GM21529 (cell line): ENCODE measurements around the gene WWC2.
"Not testable (repeated sequence)": the region's sequence is repeated elsewhere in the genome, so short reads cannot be mapped to it uniquely, and the experiment has no call there.

Experiments used
- ATAC-seq: cut with Tn5 transposase; IDR thresholded peaks from one replicate; pipeline ENCODE4 v1.9.1; 2021; ENCODE audit not compliant: unreplicated experiment

WWC2 gene

GRCh38 chr4:183100298-183100599, 1.2 kb downstream of the WWC2 start:
- no peak for ATAC-seq

DNA sequence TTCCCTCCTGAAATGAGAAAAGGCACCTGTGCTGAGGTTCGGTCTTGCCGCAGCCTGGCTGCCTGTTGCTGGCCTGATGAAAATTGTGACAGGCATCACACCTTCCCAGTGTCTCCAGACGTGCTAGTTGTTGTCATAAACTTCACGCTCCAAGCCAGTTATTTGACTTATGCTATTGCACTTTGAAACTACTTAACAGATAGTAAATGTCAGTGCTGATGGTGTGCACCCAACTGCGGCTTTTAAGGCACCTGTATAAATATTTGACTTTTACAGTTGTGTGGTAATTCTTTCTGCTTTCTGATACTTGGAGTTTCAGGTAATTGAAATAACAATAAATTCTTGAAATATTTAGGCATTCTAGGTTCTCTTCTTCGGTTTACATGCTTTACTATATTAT, 1.8 kb downstream of the WWC2 start:
- no peak for ATAC-seq

DNA sequence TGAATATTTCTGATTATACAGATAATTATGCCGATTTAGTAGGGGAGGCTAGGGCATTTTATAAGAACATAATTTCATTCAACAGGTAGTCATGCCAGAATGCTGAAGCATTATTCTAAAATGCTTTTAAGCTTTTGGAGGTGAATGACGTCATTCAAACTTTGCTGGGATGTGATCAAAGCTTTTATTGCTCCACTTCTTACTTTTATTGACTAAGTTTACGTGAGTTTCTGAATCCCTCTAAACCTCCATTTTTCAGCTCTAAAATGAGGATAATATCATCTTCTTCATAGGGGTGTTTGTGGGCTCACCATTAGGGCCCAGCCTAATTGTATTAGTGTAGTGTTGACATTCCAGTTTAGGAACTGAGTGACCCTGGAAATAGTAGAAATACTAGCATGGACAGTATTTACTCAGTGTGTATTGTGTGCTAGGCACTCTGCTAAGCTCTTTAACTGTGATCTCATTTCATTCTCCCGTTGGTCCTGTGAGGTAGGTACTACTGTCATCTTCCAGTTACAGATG, 3.0 kb downstream of the WWC2 start:
- ATAC-seq = no peak

DNA sequence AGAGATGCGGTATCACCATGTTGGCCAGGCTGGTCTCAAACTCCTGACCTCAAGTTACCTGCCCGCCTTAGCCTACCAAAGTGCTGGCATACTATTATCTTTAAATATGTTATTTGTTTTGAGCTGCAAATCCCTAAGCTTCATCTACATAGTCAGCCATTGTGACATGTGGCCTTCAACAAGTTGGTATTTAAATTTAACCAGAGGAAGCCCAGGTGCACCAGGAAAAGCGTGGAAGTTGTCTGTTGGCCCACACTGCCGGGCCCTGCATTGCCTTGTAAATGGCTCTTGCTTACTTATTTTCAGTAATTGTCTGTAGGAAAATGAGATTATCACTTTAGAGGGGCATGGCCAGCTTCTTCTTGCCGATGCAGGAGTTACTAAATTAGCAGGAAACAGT, 6.0 kb downstream of the WWC2 start:
- no peak for ATAC-seq

GRCh38 chr4:183106839-183107238, 7.8 kb downstream of the WWC2 start:
- ATAC-seq = no peak

GRCh38 chr4:183107891-183108459, 8.9 kb downstream of the WWC2 start:
- ATAC-seq = no peak

DNA sequence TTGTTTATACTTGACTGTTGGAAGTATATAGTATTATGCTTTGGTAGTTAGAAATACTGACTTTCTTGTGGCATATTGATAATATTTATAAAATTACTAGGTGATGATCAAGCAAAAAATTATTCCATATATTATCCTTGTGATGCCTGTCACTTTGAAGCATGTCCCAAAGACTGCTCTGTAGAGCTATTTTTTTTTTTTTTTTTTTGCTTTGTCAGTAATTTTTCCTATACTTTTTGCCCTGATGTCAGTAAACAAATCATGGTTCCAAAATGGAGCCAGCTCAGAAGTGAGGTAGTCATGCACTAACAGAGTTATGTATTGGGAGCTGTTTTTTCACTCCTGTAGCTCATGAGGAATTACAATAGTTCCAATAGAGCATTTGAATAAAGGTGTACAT, 11.2 kb downstream of the WWC2 start:
- no peak for ATAC-seq

DNA sequence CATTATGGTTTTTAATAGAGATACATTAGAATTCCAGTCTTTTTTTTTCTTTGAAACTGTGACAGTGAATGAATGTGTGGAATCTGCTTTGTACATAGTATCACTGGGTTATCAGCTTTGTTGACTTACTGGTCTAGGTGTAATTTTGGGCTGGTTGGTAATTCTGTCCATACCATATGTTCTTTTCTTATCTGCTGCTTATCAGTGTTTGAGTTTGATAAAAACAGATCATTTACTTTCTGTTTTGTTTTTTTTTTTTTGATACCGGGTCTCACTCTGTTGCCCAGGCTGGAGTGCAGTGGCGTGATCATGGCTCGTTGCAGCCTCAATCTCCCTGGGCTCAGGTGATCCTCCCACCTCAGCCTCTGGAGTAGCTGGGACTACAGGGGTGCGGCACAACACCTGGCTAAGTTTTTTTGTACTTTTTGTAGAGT, 12.4 kb downstream of the WWC2 start:
- ATAC-seq = no peak

DNA sequence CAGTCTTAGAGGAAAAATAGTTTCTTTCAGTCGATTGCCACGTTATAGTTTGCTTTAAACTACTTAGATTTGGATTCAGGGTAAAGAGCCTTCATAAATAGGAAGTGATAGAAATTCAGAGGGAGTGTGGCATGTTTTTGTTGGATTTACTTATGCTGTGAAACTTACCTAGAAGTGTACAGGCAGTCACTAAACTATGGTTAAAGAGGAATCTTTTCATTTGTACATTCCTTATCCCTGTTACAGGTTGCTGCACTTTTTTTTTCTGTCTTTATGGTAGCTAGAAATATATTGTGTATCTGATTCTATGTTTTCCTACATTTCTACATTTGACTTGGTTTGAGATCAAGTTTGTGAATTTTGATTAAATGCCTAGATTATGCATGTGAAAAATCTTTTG, 19.1 kb downstream of the WWC2 start:
- ATAC-seq = no peak

DNA sequence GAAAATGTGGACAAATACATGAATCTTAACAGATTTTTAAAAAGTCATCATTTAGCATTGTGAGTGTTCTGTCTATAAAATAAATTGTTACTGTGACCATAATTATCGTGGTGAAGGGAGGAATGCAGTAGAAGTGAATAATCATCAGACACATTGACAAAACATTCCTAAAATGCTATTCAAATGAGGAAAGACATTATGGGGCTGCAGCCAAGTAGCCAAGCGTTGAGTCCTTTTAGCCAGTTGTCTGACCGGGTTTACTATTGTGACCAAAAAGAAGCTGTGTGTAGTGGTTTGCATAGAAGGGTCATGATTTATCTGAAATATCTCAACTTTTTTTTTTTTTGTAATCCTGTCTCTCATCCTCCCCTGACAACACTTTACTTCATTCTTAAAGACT, 19.5 kb downstream of the WWC2 start:
- ATAC-seq = no peak

GRCh38 chr4:183121660-183122059, 22.6 kb downstream of the WWC2 start:
- ATAC-seq = not testable (repeated sequence)

DNA sequence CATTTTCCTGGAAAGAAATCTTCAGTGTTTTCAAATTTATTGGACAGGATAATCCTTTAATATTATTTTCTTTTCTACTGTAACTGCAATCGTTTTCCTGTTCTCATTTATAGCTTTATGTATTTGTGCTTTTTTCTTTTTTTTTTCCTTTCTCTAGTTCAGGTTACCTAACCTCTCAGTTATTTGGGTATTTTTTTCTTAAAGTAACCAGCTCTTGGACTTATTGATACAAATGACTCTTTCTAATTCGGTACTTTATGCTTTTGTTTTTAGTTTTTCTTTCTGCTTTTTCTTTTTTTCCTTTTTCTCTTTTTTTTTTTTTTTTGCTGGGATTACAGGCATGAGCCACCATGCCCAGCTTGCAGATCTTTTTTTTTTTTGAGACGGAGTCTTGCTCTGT, 25.2 kb downstream of the WWC2 start:
- ATAC-seq = no peak

GRCh38 chr4:183124865-183125264, 25.8 kb downstream of the WWC2 start:
- no peak for ATAC-seq

GRCh38 chr4:183129125-183129524, 30.1 kb downstream of the WWC2 start:
- no peak for ATAC-seq

DNA sequence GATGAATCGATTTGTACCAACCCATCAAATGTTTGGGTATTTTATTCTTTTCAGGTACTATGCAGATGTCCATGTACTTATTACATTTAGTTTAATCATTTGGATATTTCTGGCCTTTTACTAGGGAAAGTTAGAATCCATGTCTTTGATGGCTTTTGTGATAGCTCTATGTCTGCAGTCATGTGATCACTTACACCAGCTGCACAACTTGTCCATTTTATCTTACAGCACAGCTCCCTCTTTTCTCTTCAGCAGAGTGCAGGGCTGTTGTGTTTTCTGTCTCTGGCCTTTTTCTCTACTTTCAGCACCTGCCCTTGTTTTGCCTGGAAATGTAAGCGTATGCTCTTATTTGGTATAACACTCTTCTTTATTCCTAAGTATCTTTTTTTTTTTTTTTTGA, 30.6 kb downstream of the WWC2 start:
- no peak for ATAC-seq

DNA sequence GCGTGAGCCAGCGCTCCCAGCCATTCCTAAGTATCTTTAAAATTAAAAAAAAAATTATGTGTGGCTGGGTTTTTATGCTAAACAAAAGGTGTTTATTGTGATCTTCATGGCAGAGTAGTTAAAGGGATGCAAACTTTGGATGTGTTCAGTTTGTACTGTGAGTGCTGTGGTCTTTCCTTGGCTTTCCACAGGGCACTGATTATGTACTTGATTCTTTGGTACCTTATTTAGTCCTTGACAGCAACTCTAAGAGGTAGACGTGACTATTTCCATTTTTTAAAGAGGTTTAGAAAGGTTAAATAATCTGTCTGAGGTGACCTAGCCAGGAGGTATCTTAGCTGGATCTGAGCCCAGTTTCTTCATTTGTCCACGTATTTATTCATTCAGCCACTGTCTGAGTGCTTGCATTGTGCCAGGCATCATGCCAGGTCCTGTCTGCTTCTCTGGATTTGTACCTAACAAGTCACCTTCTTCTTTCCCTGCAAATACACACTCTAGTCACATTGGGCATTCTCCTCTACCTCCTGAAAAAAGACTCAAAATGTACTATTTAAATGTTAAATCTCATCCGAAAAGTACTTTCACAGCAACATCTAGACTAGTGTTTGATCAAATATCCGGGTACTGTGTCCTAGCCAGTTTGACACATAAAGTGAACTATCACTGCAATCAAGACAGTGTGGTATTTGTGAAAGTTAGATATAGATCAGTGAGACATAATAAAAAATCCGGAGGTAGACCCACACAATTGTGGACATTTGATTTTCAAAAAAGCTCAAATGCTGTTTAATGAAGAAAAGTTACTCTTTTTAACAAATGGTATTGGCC, 31.5 kb downstream of the WWC2 start:
- ATAC-seq = no peak

GRCh38 chr4:183132081-183132480, 33.0 kb downstream of the WWC2 start:
- no peak for ATAC-seq

DNA sequence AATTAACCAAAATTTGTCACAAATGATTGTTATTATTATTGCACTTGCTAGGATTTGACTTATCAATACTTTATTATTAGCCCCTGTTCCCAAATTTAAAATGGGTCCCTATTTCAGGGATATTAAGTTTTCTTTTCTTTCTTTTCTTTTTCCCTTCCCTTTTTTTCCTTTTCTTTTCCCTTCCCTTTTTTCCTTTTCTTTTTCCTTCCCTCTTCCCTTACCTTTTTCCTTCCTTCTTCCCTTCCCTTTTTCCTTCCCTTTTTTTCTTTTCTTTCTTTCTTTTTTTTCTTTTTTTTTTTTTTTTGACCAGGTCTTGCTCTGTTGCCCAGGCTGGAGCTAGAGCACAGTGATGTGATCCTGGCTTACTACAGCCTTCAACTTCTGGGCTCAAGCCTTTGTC, 33.8 kb downstream of the WWC2 start:
- ATAC-seq = no peak

GRCh38 chr4:183136855-183137254, 37.8 kb downstream of the WWC2 start:
- no peak for ATAC-seq

- no peak for ATAC-seq
Observed at GRCh38 chr4:183139058-183139750, 40.1 kb downstream of the WWC2 start.

- ATAC-seq = no peak
Observed at GRCh38 chr4:183139972-183140570, 41.0 kb downstream of the WWC2 start.

GRCh38 chr4:183140911-183141320, 41.9 kb downstream of the WWC2 start:
- no peak for ATAC-seq
